Activated CD4-positive, alpha-beta T cell treated with anti-CD3 and anti-CD28 coated beads for 24 hours (primary cell): ENCODE results near the gene CHURC1.

ENCODE experiments used
- DNase-seq, 2 donors: peaks; one replicate each; pipeline ENCODE4 v3.0.0-alpha.2; 2020; ENCODE audit warnings: low read depth in 2 of 2

The CHURC1 gene

DNA sequence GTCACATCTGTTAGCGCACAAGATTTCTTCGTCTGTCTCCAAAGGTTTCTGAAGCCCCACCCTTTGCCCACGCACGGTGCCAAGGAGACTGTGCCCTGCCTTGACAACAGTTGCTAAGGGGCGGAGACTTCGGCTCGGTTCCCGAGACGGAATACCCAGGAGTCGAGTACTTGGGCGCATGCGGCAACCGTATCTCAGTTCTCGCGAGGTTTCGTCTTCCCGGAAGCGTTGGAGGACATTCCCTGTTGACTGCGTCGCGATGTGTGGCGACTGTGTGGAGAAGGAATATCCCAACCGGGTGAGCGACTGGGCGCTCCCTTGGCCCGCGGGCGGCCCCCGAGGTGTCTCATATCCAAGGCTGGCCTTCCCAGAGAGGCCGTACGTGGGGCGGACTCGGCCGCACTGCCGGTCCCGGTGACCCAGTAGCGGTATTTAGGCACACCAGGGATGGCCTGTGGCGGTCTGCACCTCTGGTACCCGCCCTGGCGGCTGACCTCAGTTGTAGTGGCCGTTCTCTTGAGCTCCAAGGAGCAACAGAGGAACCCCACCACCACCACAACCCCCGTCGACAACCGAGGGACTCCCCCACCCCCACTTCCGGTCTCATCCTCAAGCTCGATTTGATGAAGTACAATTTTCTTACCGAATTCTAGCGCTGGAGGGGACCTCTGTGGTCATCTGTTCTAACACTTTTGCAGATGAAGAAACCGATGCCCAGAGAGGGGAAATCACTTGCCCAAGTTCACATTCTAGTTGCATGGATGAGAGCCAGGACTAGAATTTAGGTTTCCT lies at the start of gene CHURC1:
Gene CHURC1 (plus strand): TSS at position 219 of the 792 bp plus-strand sequence. CDS start 41 bp downstream, at position 260.
- DNase-seq: peak; percentile 96 to 97

DNA sequence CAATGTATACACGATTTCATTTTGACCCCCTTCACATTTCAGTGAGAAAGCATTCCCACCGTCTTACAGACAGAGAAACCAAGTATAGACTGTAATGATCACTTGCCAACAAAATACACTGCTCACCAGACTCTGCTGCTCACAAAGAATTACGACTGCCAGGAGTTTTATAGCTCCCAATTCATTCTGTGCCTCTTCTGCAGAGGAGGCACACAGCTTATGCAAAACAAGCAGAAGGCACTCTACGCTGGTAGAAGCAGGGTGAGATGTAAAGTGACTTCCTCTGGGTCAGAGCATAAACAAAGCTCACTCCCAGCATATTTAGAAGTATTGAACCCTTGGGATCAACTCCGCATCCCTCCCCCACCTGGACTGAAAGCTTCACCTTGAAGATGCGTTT lies 49.1 kb upstream of the CHURC1 start:
- DNase-seq: no peak

DNA sequence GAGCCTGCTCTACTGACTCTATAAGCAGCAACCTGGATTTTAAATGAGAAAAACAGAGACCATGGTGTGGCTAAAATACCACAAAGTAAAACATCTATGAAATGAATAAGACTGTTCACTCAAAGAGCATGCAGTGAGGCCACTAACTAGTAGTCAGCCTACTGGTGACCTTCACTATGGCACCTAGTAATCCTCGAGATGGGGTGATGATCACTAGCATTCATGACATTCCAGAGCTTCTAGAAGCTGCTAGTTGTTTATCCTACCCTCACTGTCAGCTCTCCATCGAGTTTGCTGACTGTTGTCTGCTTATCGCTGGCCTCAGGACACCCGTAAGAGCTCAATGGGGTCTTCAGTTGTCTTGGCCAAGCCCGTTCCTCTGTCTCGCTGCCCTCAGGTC lies 48.3 kb upstream of the CHURC1 start:
- no peak for DNase-seq

DNA sequence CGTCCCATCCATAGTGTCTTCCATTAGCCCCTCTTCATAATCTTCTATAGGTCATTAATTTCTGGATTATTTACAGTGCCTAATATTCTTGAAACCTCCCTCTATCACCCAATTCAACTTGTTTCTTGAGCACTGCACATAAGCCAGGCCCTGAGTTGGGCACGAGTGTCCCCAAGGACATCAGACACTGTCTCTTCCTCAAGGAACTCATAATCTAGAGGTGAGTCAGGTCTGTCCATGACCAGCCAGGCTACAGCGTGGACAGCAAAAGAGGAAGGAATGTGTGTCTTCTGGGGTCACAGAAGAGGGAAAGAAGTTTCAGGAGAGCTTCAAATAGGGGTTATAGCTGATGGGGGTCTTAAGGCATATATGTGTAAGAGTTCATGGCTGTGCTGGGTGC lies 47.1 kb upstream of the CHURC1 start:
- DNase-seq: no peak

DNA sequence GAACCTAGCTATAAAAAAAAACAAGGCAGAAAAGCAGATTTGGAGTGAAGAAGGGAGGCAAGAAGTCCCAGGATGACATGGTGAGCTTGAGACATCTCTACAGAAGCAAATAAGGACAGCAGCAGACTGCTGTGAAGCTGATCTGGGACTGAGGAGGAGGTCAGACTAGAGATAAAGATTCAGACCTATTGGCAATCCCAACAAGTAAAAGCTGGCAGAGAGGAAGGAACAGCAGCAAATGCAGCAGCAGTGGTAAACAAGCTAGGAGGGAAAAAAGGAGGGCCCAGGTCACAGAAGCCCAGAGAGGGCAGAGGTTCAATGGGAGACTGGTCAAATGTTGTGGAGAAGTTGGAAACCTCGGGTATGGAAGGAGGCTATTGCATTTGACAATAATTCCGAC lies 45.9 kb upstream of the CHURC1 start:
- no peak for DNase-seq

DNA sequence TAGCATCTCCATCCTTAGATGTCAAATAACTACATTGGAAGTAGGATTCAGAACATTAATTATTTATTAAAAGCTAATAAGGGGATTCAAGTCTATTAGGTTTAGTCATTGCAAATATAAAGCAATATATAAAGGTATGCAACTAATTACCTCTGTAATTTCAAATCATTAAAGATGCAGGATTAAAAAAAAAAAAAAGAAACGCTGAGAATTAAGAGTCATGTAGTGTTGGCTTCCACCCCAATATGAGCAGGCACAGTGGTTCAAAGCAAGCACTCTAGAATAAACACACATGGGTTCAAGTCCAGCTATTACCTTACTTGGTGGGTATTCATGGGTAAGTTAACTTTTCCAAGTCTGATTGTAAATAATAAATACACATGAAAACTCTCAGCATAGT lies 45.4 kb upstream of the CHURC1 start:
- no peak for DNase-seq

DNA sequence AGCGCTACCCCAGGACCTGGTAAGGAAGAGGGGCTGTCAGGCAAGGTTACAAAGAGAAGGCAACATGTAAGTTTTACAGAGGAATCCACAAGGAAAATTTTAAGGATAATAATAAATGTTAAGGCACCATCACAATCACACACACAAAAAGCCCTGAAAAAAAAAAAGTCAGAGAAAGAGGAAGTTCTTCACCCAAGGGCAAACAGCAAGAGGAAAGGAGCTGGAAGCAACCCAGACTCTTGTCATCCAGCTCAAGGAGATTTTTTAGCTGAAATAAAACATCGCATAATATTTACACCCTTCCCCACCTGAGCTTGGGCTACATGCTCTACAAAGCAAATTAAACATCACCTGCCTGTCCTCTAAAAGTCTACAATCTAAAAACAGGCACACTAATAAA lies 44.1 kb upstream of the CHURC1 start:
- no peak for DNase-seq

DNA sequence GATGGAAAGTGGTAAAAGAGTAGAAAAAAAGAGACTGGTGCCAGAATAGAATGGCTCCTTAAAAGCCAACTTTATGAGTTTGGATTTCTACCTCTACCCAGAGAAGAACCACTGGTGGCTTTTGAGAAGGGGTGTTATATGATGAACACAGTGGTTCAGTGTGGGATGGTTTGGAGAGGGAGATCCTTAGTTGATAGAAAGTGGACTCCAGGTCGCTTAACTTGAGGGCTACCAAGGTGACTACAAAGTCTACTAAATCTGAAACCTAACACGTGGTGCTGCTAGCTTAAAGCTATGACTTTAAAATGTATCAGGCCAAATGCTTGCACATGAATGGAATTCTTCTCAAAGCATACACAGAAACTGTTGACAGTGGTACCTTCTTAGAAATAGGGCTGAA lies 42.9 kb upstream of the CHURC1 start:
- no peak for DNase-seq

DNA sequence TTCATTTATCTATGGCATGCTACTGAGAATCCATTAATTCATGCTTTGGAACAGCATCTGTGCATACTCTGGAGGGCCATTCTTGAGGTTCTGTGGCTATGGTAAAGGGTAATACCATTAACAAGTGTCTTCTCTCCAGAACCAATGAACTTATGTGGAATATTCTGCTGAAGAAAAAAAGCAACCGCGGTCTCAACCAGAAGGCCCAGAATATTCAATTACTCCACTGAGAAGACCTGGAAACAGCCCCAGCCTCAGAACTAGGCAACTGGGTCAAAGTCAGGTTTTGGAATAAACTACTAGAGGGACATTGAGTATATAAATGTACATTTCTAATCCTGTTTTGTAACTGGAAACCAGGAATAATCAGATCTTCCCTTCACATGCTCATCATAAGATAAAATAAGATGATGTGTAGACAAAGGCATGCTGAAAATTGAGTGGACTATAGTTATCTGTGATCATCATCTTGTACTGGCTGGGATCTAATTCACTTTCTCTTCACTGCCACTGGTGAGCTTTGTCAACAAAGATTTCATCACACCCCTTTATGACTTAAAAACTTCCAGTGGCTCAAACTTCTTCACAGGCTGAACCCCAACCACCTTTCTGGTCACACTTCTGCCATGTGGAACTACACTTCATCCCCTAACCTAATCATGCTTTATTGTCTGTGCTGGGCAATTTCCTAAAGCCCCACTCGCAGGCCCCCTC lies 40.6 kb upstream of the CHURC1 start:
- DNase-seq: no peak

DNA sequence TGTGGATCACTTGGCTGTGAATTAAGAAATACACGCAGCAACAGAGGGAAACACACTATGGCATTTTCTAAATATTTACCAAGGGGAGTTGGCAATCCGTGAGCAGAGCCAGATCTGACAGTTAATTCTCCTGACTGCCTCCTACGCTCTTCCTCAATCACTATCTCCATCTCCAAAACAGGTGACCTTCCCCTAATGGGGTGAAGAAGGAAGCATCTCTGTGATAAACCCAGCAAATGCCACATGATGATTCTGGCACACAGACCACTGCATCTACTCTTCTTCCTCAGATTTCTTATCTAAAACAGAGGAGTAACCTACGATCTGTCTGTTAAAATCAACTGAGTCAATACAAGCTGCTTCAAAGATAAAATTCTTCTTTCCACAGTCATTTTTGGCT lies 38.9 kb upstream of the CHURC1 start:
- DNase-seq: no peak

DNA sequence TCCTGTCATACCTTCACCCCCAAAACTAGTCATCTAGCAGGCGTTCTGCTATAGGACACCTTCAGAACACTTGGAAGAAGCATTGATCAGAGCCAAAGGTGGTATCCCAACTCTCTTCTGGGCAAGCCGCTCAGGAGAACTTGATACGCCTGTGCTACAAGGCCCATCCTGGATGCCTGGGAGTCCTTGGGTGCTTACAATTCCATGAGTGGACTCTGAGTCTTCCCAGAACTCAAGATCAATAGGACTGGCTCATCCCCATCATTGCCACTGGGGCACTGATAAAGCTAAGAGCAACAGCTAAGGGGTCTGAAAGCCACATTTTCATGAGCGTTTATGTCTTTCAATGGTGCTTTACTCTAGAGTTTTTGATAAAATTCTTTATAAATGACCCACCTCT lies 36.4 kb upstream of the CHURC1 start:
- no peak for DNase-seq

DNA sequence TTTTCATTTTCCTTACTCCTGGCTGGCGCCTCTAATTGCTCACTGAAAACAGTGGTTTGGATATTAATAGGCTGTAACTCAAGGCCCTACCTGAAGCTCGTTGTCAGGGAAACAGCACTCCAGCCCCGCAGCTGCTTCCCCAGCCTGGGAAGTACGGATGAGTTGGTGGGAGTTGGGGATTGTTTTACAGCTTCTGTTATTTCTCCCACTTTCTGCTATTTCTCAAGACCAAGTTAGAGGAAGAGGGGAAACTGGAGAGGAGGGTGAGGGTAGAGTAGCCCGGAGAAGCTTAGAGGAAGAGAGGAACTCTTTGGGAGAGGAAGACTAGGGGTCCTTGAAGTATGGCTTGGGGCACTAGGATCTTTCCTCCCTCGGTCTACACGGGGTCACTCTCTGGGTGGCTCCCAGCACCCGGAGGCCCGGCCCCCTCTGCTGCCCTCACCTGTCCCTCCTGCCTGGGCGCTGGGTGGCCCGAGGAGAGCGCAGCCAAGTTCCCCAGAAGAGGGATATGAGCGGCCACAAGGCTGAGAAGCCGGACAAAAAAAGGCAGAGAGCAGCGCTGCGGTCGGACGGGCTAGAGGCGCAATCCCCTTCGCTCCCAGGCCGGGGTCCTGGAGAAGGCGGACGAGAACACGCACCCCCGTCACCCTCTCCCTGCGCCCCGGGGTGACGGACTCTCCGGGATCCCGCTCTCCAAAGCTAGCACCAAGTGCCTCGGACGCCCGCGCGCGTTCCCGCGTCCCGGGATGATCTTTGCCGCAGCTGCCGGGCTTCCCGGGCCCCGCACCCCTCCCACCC lies 35.2 kb upstream of the CHURC1 start:
- DNase-seq: peak in 1 of 2 donors; percentile 1

DNA sequence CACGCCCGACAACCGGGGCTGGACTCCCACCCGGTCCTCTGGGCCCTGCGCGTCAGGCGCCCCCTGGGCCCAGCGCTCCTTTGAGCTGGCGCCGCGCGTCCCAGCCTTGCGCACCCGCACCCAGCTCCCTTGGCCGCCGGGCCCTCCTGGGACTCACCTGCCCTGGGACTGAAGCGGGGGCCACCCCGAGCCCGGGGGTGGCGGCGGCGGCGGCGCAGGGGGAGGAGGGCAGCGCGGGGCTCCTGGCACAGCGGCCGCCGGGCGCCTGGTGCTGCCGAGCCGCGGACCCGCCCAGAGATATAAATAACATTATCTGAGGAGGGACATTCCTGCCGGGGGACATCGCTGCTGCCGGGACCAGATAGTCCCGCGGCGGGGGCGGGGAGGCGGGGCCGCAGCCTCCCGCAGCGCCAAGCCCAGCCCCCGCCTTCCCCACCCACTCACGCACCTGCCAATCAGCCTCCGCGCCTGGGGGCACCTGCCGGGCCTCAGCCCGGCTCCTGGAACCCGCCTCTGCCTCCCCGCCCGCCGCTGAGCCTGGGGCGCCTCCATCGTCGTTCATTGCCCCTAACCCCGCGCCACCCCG lies 34.5 kb upstream of the CHURC1 start, which contains the start of gene SPTB:
Gene SPTB (minus strand): TSS at position 273 of the 586 bp plus-strand sequence. CDS start 56,813 bp downstream, outside the sequence.
- peak; percentile 45 to 63 for DNase-seq

DNA sequence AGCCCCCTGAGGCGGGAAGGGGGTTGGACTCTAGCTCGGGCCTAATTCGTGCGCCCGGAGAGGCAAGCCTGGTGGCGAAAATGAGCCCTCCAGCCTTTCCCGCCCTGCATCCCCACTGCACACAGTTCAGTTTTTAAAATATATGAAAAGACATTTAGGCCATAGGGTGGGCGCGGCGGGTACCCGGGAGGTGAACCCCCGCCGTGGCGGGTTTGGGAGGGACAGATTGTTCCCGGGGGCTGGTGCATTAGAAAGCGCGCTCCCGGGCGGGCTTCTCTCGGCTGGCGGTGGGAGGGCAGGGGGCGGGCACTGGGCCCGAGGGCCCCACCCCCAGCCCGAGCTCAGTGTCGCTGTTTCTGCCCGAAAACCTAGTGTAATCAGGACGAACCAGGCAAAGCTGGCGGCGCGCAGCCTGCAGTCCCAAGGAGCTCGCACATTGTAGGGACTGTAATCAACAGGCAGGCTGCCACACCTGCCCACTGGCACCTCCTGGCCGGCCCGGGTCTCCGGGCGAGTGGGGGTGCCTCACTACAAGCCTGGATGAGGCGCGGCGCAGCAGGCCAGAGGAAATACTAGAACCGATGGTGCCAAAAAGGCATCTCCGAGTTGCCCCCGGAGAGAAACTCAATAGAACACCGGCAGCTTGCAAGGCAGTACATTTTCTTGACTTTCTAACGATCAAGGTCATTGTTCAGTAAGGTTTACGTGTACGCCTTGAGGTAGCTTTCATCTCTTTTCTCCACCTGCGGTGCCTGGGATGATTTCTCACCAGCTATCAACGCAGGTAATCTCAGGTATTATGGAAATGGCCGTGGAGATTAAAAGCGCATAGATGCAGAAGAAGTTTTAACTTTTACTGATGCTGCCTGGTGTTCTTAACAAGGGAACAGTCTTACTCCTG lies 33.8 kb upstream of the CHURC1 start:
- peak; percentile 36 to 39 for DNase-seq

DNA sequence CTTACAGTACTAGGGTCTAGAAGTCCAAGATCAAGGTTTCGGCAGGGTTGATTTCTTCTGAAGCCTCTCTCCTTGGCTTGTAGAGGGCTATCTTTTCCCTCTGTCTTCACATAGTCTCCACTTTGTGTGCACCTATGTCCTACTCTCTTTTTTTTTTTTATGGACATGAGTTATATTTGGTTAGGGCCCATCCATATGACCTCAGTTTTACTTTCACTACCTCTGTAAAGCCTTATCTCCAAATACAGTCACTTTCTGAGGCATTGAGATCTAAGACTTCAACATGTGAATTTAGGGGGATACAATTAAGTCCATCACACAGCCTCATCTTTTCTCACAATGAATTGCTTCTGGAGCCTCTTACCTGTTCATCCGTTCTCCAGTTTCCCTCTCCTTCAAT lies 28.7 kb upstream of the CHURC1 start:
- DNase-seq: no peak

DNA sequence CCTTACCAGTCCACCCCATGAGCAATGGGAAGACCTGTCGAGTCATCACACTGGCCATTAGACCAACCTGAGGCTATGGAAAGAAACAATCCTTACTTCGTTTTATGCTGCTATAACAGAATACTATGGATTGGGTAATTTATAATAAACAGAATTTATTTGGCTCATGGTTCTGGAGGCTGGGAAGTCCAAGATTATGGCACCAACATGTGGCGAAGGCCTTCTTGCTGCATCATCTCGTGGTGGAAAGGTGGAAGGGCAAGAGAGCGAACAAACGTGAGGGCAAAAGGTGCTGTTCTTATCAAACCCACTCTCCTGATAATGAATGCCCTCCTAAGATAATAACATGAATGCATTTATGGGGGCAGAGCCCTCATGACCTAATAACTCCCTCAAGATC lies 24.9 kb upstream of the CHURC1 start:
- no peak for DNase-seq

DNA sequence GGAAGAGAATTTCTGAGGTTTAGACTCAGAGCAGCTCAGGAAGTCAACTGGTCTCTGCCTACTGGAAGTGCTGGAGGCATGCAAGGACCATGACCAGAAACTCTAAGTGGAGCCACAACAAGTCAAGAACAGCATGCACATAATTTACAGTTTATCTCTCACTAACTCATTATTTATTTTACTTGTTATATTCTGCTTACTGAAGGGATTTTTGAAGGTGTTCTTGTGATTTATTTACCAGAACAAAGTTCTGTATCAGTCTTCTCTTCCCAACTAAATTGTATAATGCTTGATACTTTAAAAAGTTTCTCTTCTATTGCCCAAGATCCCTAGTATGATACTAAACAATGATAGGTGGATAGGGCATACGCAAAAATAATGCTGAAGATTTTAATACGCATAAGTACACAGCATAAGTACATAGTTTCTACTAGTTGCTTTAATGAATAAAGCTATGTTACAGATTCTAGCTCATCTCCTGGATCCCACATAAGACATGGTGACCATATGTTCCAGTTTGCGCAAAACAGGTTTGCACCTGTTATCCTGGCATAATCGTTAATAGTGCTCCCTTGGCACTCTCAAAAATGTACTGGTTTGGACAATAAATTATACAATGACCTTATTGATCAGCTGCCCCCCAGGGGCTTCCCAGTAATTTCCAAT lies 22.9 kb upstream of the CHURC1 start:
- no peak for DNase-seq

DNA sequence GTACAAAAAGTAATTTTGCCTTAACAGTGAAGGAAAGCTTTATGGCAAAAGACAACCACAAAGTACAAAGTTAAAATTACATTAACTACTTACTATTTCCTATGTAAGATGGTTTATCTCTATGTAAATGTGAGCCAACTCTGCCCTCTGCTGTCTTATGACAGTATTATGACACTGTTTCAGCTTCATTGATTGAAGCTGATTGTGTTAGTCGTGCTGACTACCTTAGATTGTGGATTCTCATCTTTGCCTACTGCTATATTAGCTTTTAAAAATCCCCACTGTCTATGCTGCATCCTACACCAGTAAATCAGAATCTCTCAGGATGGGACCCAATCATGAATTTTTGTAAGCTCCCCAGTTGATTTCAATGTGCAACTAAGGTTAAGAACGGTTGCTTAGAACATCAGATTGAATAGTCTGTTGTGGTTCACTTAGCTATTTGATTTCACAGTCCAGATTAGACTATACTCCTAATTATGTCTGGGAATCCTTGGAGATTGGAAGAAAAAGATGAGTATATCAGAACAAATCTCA lies 22.3 kb upstream of the CHURC1 start:
- DNase-seq: no peak

DNA sequence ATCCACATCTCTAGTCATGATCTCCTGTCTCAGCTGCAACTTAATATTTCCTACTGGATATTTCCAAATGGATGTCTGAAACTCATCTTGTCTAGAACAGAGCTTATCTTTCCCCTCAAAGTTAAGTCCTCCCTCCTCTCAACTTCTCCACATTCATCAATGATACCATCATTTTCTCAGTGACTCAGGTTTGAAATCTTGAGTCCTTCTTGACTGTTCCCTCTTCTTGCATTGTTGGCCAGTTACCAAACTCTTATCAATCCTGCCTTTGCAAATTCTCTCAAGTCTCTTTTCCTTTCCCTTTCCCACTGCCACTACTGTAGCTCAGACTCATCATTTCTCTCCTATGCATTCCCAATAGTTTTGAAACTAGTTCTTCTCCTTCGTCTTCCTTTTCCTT lies 14.3 kb upstream of the CHURC1 start:
- DNase-seq: no peak

DNA sequence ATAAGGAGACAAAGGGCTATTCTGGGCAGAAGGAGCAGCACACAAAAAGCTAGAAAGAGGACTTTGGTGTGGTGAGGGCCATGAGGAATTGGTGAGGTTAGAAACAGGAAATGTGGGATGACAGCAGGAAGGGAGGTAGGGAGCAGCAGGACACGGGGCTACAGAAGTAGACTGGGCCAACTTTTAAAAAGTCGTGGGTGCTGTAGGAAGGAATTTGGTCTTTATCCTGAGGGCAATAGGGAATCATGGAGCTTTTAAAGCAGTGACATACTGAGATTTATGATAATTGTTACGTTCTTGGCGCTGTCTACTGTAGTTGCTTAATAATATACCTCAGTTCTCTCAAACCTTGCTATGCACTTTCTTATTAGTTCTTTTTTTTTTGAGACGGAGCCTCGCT lies 8.2 kb upstream of the CHURC1 start:
- no peak for DNase-seq
